H9 (cell line): ENCODE data around the gene CERK. TPM values are rescaled to one million over a fixed set of nuclear protein-coding genes. Genes with fewer than 3 reads are reported as not detected.
A peak's percentile ranks its signal among the peaks of the same experiment; 100 is the strongest.

Experiments used
- DNase-seq: peaks from one replicate; pipeline ENCODE4 v3.0.0-alpha.2; 2017
- H2AFZ ChIP-seq: one replicate; pipeline ENCODE4 v1.6.1; 2013; ENCODE audit warnings: mild to moderate bottlenecking, low read length, control low read depth, moderate library complexity
- H2AK5ac ChIP-seq: 2 replicates; pipeline ENCODE4 v1.6.1; 2013; ENCODE audit warnings: low read length, control low read depth, mixed read lengths; ENCODE audit not compliant: insufficient read length
- H2BK120ac ChIP-seq: one replicate; pipeline ENCODE4 v1.6.1; 2013; ENCODE audit warnings: low read depth, mild to moderate bottlenecking, low read length, control low read depth, inconsistent platforms; ENCODE audit not compliant: poor library complexity, severe bottlenecking
- H2BK12ac ChIP-seq: 2 replicates; pipeline ENCODE4 v1.6.1; 2013; ENCODE audit warnings: low read length, control low read depth, mixed read lengths, low read depth; ENCODE audit not compliant: insufficient read length
- H2BK15ac ChIP-seq: 2 replicates; pipeline ENCODE4 v1.6.1; 2013; ENCODE audit warnings: low read depth, low read length, control low read depth
- H2BK20ac ChIP-seq: one replicate; pipeline ENCODE4 v1.6.1; 2013; ENCODE audit warnings: low read depth, mild to moderate bottlenecking, low read length, control low read depth, inconsistent platforms; ENCODE audit not compliant: poor library complexity, severe bottlenecking
- H2BK5ac ChIP-seq: 2 replicates; pipeline ENCODE4 v1.6.1; 2013; ENCODE audit warnings: low read length, control low read depth, mixed read lengths; ENCODE audit not compliant: insufficient read length
- H3K14ac ChIP-seq: 2 replicates; pipeline ENCODE4 v1.6.1; 2013; ENCODE audit warnings: low read length, control low read depth; ENCODE audit not compliant: insufficient read depth
- H3K18ac ChIP-seq: 2 replicates; pipeline ENCODE4 v1.6.1; 2013; ENCODE audit warnings: low read depth, mild to moderate bottlenecking, mixed read lengths, low read length, control low read depth; ENCODE audit not compliant: insufficient read length
- H3K23ac ChIP-seq: 2 replicates; pipeline ENCODE4 v1.6.1; 2013; ENCODE audit warnings: low read length, control low read depth, mixed read lengths, low read depth; ENCODE audit not compliant: insufficient read length
- H3K23me2 ChIP-seq: 2 replicates; pipeline ENCODE4 v1.6.1; 2013; ENCODE audit warnings: low read depth, mild to moderate bottlenecking, mixed read lengths, low read length, control low read depth; ENCODE audit not compliant: insufficient read length, poor library complexity, severe bottlenecking
- H3K27ac ChIP-seq: 2 replicates; pipeline ENCODE4 v1.5.1; 2013; ENCODE audit warnings: low read length, control low read depth, mixed read lengths, low read depth; ENCODE audit not compliant: insufficient read length
- H3K27me3 ChIP-seq: 2 replicates; pipeline ENCODE4 v1.6.1; 2013; ENCODE audit warnings: low read length, control low read depth, inconsistent platforms; ENCODE audit not compliant: insufficient read depth
- H3K4ac ChIP-seq: 2 replicates; pipeline ENCODE4 v1.6.1; 2013; ENCODE audit warnings: low read depth, mild to moderate bottlenecking, control low read depth, inconsistent platforms, low read length, moderate library complexity
- H3K4me1 ChIP-seq: 2 replicates; pipeline ENCODE4 v1.6.1; 2013; ENCODE audit warnings: low read length, control low read depth, inconsistent platforms; ENCODE audit not compliant: insufficient read depth
- H3K4me2 ChIP-seq: 2 replicates; pipeline ENCODE4 v1.6.1; 2013; ENCODE audit warnings: low read length, control low read depth, mixed read lengths; ENCODE audit not compliant: insufficient read length, insufficient read depth
- H3K56ac ChIP-seq: 2 replicates; pipeline ENCODE4 v1.6.1; 2013; ENCODE audit warnings: low read depth, mild to moderate bottlenecking, mixed read lengths, low read length, control low read depth; ENCODE audit not compliant: insufficient read length
- H3K79me1 ChIP-seq: 2 replicates; pipeline ENCODE4 v1.6.1; 2013; ENCODE audit warnings: low read depth, mild to moderate bottlenecking, moderate library complexity, low read length, control low read depth, inconsistent platforms; ENCODE audit not compliant: insufficient read depth, poor library complexity, severe bottlenecking
- H3K79me2 ChIP-seq: 2 replicates; pipeline ENCODE4 v1.6.1; 2013; ENCODE audit warnings: low read length, control low read depth, inconsistent platforms; ENCODE audit not compliant: insufficient read depth
- H3K9ac ChIP-seq: 2 replicates; pipeline ENCODE4 v1.6.1; 2013; ENCODE audit warnings: low read length, control low read depth, mixed read lengths; ENCODE audit not compliant: insufficient read length; ENCODE audit errors: extremely low read depth
- H3K9me3 ChIP-seq: one replicate; pipeline ENCODE4 v1.6.1; 2013; ENCODE audit warnings: low read depth, low read length, inconsistent platforms; ENCODE audit not compliant: control insufficient read depth
- H3T11ph ChIP-seq: one replicate; pipeline ENCODE4 v1.6.1; 2013; ENCODE audit warnings: mild to moderate bottlenecking, low read length, control low read depth, inconsistent platforms
- H4K20me1 ChIP-seq: one replicate; pipeline ENCODE4 v1.6.1; 2013; ENCODE audit not compliant: control insufficient read depth, insufficient read length, insufficient read depth
- H4K5ac ChIP-seq: 2 replicates; pipeline ENCODE4 v1.6.1; 2013; ENCODE audit warnings: low read depth, mild to moderate bottlenecking, mixed read lengths, low read length, control low read depth; ENCODE audit not compliant: insufficient read length
- H4K8ac ChIP-seq: replicated peaks from 2 replicates; pipeline ENCODE4 v1.6.1; 2013; ENCODE audit warnings: low read length, control low read depth, mixed read lengths, low read depth; ENCODE audit not compliant: insufficient read length
- H4K91ac ChIP-seq: 2 replicates; pipeline ENCODE4 v1.6.1; 2013; ENCODE audit warnings: low read depth, mild to moderate bottlenecking, moderate library complexity, mixed read lengths, low read length, control low read depth; ENCODE audit not compliant: insufficient read length
- H3K27ac Mint-ChIP-seq, 3 experiments: 2 replicates in 2 of 3; 3 replicates in 1 of 3; pipeline ENCODE4 v1.8.0; 2020 to 2021; ENCODE audit warnings: mixed read lengths in 3 of 3, mild to moderate bottlenecking in 1 of 3, moderate library complexity in 1 of 3
- H3K27me3 Mint-ChIP-seq: 2 replicates; pipeline ENCODE4 v1.8.0; 2021; ENCODE audit warnings: low read depth, mild to moderate bottlenecking, moderate library complexity, mixed read lengths
- H3K36me3 Mint-ChIP-seq, 3 experiments: 2 replicates in 2 of 3; 3 replicates in 1 of 3; pipeline ENCODE4 v1.8.0; 2020 to 2021; ENCODE audit warnings: low read depth in 3 of 3, mixed read lengths in 3 of 3; ENCODE audit not compliant: insufficient read depth in 1 of 3
- H3K4me1 Mint-ChIP-seq, 2 experiments: 2 replicates each; pipeline ENCODE4 v1.8.0; 2020; ENCODE audit warnings: mixed read lengths in 2 of 2
- H3K4me3 Mint-ChIP-seq, 2 experiments: 2 replicates in 1 of 2; 3 replicates in 1 of 2; pipeline ENCODE4 v1.8.0; 2020 to 2021; ENCODE audit warnings: mild to moderate bottlenecking in 2 of 2, mixed read lengths in 2 of 2, moderate library complexity in 1 of 2
- H3K9me3 Mint-ChIP-seq, 2 experiments: 2 replicates in 1 of 2; 3 replicates in 1 of 2; pipeline ENCODE4 v1.8.0; 2020; ENCODE audit warnings: mild to moderate bottlenecking in 2 of 2, mixed read lengths in 2 of 2, moderate library complexity in 1 of 2
- CTCF ChIP-seq: fragments of 200-600 bp; sonication (generic); conservative IDR thresholded peaks from 3 replicates; pipeline ENCODE4 v1.8.0; 2021; ENCODE audit warnings: antibody characterized with exemption, mild to moderate bottlenecking
- WGBS: extraction: QIAGEN DNeasy Blood & Tissue Kit; methylation state at CpG from one replicate; pipeline ENCODE4 v1.1.7; 2013; ENCODE audit warnings: missing lambda C conversion rate, low lambda C conversion rate, mixed read lengths; ENCODE audit not compliant: insufficient read length; ENCODE audit errors: extremely low coverage; 5-methylcytosine and 5-hydroxymethylcytosine counted together
- total RNA-seq: library from RNA; stranded (reverse); gene quantifications from 2 replicates; pipeline ENCODE4 v1.2.1, GENCODE V29; 2021

CERK gene
- total RNA-seq, 1 experiment from 2014 or later, result 47.1 TPM

DNA sequence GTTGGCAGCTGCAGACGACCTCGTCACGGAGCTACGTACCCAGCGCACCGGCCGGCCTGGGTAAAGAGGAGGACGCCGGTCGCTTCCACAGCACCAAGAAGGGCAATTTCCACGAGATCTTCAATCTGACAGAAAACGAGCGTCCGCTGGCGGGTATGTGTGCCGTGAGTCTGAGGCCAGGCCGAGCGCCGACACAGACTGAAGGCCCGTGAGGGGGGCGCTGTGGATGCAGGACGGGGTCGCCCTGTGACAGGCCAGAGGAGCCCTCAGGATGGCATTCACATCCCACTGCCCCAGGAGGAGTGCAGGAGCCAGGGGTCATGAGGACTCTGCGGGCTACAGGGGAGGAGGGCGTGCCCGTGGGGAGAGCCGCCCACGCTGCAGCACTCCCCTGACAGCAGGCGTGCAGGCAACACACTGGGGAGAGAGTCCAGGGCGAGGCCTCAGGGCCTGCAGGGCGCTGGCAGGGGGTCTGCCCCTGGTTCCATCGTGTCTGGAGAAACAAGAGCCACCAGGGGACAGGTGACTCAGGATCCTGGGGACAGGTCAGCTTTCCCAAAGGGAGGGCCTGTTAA is 64.3 kb downstream of the CERK start:
- H4K8ac ChIP-seq, result no peak overlapping the region
- no peak overlapping the region; the same call in 1 of the 2 replicates for H3K14ac ChIP-seq
- no peak overlapping the region for H3K18ac ChIP-seq
- H3K9me3 ChIP-seq, result no peaks in the 10 kb centered on the region
- H3K23me2 ChIP-seq, result no peaks in the 10 kb centered on the region
- H2BK15ac ChIP-seq, result no peak overlapping the region
- no peak overlapping the region for H2BK12ac ChIP-seq
- H3K27ac ChIP-seq, result no peak overlapping the region
- H3T11ph ChIP-seq, result no peak overlapping the region
- no peak overlapping the region for H2BK20ac ChIP-seq
- no peak overlapping the region for H3K23ac ChIP-seq
- no peaks in the 10 kb centered on the region for H3K27me3 ChIP-seq
- no peak overlapping the region for H2BK120ac ChIP-seq
- H4K91ac ChIP-seq, result no peak overlapping the region
- H3K4me3 Mint-ChIP-seq, result no peak overlapping the region
- H3K4ac ChIP-seq, result no peak overlapping the region
- no peak overlapping the region for H3K56ac ChIP-seq
- peak overlapping the region in 1 of 3 experiments; percentile 28; a peak in 1 of 7 replicates for H3K27ac Mint-ChIP-seq
- H4K5ac ChIP-seq, result no peak overlapping the region
- no peaks in the 10 kb centered on the region for H3K4me1 Mint-ChIP-seq
- H3K9ac ChIP-seq, result no peak overlapping the region
- H4K20me1 ChIP-seq, result no peaks in the 10 kb centered on the region
- H3K4me2 ChIP-seq, result no peak overlapping the region
- no peaks in the 10 kb centered on the region for H3K79me1 ChIP-seq
- DNase-seq, result no peak
- no peak overlapping the region for H2AFZ ChIP-seq
- H3K36me3 Mint-ChIP-seq, result peaks cover under 1 to 9% (median 3%) of the 10 kb centered on the region in 3 experiments; a peak in 5 of 7 replicates
- no peak overlapping the region for H2AK5ac ChIP-seq
- no peak overlapping the region for H2BK5ac ChIP-seq
- TF ChIP-seq CTCF, result no peak
- H3K79me2 ChIP-seq, result no peaks in the 10 kb centered on the region
- no peaks in the 10 kb centered on the region for H3K27me3 Mint-ChIP-seq
- no peaks in the 10 kb centered on the region for H3K9me3 Mint-ChIP-seq
- WGBS, result no CpG with 5 or more reads among the region's 32 CpGs
- H3K4me1 ChIP-seq, result no peaks in the 10 kb centered on the region
